ENCODE results near the gene LRRC45.

Gene LRRC45

DNA sequence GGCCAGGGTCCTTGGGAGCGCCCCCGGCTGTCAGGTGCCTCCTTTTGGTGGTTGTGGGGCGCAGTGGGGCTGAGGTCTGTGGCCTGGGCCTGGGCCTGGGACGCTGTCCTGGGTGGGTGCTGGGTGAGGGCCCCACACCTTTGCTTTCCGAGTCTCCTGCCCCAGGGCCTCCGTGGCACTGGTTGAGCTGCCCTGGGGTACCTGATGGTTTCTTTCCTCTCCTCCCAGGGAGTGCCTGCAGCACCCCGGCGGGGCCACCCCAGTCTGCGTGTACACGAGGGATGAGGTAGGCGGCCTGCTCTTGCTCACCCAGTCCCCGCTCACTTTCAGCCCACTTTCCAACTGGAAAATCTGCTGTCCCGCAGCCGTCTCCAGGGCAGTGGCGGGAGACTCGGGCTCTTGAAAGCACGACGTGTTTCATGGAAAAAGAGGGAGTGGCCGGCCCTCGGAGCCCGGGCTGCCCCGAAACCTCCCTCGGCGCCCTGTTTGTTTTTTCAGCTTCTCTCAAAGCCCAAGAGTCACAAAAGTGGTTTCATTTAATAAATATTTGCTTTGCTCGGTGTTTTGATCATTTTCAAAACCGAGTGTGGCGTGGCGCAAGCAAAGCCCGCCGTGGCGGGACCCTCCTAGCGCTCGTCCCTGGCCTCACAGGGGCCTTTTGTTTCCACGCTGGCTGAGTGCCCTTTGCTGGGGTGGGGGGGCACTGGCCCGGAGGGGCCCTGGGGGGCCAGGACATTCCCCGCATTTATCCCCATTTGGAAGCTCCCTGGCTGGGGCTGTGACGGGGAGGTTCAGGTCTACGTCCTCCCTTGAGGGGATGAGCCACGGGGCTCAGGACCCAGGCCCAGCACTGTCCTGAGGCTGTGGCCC is 28.3 kb upstream of the LRRC45 start:
- DNase-seq, result no peak

DNA sequence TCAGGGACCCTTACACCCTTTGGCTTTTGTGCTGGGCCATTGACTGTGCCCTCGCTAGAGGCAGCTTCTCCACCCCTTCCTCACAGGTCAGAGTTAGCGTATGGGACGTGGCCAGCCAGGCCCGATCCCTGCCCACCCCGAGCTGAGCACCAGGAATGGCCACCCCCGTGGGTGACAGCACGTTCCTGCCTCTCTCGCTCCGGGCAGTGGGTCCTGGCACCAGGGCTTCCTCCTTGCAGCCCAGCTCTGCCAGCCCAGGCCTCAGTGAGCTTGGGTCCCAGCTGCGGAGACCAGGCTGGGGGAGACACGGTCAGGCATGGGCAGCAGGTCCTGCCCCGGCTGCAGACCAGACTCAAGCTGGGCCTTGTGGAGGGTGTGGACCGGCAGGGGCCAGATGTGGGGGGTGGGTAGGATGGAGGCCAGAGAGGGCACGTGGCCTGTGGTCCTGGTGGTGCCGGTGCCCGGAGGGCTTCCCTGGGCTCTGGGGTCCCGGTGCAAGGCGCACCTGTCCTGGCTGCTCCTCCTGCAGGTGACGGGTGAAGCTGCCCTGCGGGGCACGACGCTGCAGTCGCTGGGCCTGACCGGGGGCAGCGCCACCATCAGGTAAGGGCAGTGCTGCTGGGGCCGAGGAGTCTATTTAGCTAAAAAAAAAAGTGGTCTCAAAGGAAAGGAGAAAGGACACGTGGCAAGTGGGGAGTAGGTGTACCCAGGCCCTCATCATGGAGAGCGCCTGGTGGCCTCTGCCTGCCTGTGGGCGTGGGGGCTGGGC is 27.5 kb upstream of the LRRC45 start:
- no peak for DNase-seq

DNA sequence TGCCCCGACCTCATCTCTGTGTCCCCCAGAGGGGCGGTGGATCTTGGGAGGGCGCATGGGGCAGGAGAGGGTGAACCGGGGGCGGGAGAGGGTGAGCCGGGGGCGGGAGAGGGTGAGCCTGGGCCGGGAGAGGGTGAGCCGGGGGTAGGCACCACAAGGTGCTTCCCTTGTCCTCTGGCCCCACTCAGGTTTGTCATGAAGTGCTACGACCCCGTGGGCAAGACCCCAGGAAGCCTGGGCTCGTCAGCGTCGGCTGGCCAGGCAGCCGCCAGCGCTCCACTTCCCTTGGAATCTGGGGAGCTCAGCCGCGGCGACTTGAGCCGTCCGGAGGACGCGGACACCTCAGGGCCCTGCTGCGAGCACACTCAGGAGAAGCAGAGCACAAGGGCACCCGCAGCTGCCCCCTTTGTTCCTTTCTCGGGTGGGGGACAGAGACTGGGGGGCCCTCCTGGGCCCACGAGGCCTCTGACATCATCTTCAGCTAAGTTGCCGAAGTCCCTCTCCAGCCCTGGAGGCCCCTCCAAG is 26.8 kb upstream of the LRRC45 start:
- no peak for DNase-seq

DNA sequence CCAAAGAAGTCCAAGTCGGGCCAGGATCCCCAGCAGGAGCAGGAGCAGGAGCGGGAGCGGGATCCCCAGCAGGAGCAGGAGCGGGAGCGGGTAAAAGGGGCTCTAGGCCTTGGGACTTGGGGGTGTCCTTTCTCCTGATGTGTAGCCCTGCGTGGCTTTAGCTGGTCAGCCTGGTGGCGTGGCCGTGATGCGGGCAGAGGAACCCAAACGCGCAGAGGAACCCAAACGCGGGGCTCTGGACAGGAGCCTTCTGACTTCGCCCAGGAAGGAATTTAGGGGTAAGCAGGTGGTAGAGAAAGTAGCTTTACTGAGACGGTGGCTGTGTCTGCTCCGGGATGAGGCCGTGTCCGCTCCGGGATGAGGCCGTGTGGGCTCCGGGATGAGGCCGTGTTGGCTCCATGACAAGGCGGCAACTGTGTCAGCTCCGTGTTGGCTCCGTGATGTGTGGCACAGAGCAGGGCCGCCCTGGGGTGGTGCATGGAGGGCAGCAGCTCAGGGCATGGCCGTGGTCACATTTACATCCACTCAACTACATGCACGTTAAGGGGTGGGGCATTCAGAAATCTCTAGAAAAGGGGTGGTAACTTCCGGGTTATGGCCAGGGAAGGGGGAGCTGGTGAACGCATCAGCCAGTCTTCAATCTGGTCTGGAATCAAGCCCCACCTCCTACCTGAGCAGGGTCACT is 26.2 kb upstream of the LRRC45 start:
- no peak for DNase-seq

DNA sequence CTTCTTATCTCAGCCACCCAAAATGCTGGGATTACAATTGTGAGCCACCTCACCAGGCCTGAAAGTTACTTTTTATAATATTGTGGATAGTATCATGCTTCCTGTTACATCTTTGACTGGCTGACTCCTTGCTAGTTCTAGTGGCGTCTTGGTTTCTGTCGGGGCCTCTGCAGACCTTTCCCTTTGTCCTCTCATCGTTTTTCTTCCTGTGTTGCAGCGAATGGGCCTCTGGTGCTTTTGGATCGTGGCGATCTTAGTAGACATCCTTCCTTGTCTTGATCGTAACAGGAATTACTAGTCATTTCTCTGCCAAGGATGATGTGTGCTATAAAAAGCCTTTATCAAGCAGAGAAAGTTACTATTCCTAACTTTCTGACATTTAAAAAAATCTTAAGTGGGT is 24.9 kb upstream of the LRRC45 start:
- DNase-seq, result no peak

DNA sequence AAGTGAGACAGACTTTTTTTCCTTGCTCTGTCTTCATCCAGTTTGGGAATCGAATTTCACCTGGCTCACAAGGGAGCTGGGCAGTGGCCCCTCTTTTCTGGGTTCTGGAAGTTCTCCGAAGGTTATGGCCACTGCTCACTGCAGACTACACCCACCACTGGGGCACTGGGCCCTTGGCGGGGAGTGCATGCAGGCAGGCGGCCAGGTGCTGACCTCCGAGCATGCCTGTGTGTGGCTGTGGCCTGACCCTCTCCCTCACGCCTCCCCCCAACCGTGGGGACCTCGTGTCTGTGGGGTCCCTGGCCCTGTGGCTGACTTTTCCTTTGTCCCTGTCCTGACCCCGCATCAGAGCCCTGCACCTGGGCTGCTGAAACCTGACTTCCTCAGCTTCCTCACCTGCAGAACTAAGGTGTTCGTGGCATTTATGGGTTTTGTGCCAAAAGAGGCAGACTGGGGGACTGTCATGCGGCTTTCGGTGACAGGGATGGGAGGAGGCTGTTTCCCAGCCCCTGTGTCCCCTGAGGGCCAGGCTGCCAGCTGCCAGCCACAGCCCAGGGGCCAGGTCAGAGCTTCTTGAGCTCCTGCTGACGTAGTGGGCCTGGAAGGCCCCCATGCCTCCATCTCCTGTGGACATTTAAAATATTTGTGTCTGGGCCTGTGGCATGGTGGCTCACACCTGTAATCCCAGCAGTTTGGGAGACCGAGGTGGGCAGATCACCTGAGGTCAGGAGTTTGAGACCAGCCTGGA is 24.2 kb upstream of the LRRC45 start:
- DNase-seq, result no peak

DNA sequence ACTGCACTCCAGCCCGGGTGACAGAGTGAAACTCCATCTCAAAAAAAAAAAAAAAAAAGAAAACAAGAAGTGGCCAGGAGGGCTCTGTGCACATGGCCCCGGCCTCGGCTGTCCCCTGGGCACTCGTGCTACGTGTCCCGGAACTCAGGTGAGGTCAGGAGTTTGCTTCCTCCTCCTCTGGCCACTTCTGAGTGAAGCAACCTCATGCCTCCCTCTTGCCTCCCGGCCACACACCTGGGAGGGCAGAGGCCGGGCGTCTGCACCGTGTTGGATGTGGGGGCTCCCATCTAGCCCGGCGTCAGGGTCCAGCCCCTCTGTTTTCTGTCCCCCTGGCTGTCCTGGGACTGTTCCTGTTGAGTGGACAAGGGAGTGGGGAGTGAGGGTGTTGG is 23.5 kb upstream of the LRRC45 start:
- DNase-seq, result no peak

DNA sequence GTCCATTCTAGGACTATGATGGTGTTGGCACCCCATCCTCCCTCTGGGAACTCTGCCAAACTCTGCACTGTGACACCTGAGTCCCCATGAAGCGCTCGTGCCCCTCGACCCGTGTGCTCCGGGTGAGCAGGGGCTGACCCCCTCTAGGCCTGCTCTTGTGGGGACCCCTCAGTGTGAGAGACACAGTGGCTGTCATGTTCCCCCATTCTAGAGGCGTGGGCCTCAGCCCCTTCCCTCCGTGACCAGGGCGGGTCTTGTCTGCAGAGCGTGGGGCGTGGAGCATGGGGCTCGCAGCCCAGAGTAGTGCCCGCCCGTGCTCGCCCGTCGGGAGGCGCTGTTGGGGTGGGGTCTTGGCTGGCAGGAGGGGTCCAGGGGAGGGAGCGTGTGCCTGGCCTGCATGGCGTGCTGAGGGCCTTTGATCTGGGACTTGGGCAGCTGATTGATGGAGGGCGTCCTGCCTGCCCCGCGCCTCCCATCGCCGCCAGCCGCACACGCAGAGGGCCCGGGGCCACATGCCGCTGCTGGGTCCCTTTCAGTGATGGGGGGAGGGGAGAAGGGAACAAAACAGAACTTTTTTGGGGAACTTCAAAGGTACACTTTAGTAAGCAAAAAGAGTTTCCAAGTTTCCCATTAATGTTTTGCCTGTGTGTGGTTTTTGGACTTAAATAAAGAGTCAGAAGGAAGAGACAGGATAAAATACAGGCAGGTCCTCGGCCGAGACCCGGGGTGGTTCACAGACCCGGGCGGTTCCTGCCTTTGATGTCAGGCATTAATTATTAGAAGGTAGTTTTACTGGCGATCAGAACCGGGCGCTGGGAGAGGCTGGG is 22.9 kb upstream of the LRRC45 start:
- no peak for DNase-seq

DNA sequence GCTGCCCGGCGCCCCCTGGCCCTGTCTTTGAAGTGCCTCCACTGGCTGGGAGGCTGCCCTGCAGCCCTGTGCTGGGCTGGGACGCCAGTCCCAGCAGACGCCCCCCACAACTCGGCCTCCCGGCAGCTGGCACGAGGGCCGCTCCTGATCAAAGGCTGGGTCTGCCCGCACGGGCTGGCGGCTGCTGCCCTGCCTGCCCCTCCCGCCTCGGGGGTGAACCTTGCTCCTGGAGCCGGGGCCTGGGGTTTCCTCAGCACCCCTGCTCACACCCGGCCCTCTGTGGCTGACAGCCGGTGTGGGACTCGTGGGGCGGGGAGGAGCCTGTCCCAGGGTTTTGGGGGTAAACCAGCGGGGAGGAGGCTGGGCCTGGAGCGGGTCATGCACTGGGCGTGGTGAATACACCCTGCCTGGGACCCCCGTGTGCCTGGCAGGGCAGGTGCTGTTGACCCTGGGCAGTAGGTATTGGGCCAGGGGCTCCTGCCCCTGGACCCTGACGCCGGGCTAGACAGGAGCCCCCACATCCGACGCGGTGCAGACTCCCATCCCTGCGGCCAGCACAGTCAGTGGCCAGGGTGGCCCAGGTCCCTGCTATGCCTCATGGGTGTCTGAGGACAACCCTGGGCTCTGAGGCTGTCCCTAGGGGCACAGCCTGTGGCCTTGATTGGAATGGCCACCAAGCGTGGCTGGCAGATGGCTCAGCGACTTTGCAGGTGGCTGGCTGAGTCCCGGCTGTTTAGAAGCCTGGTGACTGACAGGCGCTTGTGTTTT is 22.1 kb upstream of the LRRC45 start:
- no peak for DNase-seq

DNA sequence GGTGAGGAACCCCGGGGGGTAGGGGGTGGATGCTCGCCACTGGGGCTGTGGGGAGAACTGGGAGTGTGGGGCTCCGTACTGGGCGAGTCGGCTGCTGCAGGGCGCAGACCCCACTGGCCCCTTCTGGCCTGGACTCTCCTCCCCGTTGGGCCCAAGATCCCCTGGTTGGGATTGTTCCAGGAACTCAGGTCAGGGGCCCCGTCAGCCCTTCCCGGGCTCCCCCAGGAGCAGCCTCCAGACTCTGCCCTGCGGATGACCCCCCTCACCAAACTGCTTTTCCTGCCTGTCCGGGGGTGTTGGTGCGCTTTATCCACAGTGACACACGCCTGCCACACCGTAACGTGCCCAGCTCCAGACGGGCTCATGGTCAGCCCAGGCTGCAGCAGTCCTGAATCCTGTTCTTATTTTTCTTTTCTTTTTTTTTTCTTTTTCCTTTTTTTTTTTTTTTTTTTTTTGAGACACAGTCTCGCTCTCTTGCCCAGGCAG is 21.5 kb upstream of the LRRC45 start:
- DNase-seq, result no peak

DNA sequence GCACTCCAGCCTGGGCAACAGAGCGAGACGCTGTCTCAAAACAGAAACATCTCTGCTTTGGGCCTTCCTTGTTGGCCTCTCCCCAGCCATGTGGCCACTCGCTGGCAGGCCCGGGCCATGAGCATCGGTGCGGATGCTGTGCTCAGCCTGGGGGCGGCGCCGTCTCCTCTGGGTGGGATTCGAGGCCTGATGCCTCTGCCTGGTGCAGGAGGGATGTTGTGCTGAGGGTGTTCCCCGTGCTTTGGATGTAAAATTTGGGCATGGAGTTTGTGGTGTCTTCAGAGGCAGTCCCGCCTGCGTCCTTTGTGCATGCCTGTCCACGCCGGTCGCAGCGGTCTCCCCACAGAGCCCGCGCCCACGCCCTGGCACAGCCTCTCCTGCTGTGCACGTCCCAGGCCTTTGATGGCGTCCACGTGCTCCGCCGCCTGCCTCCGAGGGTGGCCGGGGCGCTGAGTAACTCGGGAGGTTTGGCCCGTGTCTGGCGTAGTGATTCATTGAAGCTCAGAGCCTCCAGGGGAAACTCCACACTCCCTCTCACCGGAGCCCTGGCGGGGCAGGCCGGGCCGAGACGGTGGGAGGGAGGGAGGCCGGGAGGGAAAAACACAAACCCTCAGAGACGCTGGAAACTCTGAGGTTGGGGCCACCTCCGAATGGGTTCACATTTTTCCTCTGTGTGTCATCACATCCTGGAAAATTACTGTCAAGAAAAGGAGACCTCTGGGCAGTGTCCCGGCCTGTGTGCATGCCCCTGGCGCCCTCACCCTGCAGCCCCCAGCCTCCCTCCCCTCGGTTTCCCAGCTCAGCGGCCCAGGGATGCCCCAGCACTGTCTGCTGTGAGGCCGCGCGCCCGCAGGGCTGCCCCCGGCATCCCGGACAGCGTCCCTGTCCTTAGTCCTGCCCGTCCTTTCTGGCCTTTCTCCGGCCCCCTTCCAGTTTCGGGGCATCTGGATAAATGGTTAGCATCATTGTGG is 19.4 kb upstream of the LRRC45 start:
- peak; percentile 64 to 75 for DNase-seq

DNA sequence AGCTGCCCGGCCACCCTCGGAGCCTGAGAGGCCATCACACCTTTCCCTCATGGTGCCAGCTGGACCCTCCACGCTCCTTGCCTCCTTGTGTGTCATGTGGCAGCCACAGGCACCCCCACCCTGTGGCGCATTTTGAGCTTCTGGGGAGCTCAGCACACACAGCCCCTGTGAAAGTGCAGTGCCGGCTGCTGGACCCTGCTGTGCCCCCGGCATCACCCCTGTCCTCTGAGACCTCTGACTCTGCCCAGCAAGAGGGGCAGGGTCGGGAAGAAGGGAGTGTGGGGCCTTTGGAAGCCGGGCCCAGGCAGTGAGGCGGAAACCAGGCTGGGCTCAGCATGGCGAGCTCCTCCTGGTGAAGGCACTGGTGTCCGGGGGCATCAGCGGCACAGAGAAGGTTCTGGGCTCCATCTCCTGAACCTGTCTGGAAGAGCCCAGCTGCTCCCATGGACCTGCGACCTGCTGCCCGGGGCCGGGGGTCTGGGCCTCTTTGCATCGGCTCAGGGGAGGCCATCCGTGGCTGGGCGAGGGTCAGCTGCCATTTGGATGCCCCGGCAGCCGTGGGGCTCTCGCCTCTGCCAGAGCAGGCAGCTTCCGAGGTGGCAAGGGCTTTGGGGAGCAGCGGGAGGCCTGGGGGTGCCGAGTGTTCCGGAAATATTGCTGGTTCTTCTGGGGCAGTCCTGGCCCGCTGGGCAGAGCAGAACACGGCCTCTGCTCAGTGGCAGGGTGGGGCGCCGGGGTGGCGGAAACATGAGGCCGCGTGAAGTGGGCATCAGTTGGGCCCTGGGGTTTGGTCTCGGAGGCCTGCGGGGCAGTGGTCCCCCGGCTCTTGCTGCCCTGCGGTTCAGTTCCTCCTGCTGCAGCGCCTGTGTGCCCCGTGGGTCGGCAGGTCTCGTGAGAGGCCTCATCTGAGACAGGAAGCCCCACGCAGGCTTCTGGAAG is 18.3 kb upstream of the LRRC45 start:
- DNase-seq, result no peak

DNA sequence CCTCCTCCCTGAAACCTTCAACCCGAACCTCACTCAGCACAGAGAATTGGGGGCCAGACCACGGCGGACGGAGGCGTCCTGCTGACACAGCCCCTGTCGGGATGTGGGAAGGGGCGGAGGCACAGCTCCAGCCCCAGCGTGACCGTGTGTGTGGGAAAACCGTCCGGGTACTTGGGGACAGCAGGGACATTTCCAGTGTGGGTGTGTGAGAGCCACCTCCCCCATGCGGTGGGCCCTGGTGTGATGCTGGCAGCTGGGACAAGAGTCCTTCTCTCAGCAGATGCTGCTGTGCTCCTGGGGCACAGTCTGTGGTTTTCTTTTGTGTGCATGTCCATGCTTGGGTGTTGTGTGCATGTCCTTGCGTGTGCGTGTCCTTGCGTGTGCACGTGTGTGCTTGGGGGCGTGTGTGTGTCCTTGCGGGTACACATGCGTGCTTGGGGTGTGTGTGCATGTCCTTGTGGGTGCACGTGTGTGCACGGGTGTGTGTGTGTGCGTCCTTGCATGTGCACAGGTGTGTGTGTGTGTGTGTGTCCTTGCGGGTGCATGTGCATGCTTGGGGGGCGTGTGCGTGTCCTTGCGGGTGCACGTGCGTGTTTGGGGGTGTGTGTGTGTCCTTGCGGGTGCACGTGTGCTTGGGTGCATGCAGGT is 17.3 kb upstream of the LRRC45 start:
- no peak for DNase-seq

DNA sequence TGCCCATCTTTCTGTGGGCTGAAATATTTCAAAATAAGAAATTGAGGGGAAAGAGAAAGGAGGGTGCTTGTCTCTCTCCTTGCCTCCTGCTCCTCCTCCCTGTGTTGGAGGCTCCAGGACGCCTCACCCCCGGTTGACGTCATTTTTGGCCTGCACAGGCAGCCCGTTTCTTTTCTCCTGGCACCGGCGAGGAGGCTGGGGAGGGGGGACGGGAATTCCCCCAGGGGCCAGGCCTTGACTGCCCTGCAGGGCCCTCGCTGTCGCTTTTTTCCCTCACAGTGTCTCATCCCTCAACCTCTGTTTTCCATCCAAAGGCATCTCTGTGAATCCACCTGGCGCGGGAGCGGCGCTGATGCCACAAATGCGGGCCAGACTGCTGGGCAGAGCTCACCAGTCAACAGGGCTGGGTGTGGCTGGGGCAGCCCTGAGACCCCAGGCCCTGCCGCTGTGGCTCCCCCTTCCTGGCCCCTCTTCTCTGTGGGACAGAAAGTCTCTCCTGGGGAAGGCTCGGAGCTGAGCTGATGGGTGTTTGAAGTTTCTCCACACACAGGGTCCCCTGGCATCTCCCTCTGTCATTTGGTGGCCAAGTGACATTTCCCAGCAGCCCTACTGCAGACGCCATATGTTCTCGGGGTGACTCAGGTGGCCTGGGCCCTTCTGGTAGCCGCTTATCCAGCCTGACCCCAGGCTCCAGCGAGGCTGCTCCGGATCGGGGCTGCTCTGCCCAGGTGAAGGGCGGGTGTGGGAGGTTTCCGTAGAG is 16.5 kb upstream of the LRRC45 start:
- DNase-seq, result no peak

DNA sequence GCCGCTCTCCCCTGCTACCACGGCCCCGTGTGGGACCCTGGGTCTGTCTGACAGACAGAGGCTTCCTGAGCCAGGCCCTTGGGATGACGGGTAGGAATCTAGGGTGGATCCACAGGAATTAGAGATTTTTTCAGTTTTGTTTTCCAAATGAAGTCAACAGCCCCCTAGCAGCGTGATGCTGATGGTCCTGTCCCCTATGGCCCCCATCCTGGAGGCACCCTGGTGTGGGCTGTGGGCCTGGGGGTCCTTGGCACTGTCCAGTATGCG is 15.9 kb upstream of the LRRC45 start:
- DNase-seq, result no peak

DNA sequence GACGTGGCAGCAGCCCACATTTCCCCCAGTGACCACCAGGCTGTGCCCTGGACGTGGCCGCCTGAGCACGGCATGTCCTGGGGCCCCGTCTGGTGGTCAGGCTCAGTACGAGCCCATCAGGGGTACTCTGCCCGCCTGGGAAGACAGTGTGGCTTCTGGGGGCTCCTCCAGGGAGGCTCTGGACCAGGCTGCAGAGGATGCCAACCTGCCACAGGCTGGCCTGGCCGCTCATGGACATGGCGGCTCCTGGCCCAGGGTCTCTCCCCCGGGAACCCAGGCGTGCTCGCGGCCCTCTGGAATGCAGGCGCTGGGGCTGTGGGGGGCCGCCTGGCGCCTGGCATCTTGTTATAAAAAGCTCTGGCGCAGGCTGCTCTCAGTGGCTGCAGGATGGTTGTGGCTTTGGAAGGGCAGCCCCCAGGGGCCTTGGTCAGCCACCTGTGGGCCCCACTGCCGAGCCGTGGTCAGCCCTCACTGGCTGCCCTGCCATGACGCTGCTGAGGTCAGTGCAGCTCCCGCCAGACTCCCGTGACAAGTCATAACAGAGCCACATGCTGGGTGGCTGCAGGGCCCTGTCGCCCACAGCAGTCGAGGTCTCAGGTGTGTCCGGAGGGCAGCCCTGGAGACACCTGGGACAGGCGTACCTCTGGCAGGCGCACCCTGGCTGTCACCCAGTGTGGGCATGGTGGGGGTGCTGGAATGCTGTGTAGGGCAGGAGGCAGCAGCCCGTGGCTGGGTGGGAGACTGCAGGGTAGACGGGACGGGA is 15.4 kb upstream of the LRRC45 start:
- DNase-seq, result no peak

All from activated CD4-positive, alpha-beta T cell treated with anti-CD3 and anti-CD28 coated beads, Interleukin-2, amount 50 U/mL, for 48 hours (primary cell).